HepG2 (cell line): ENCODE measurements around the gene MIEF2. TPM values are rescaled to one million over a fixed set of nuclear protein-coding genes. Genes with fewer than 3 reads are reported as not detected.

Source experiments
- ATF2 ChIP-seq: sonication (generic); formaldehyde crosslinking; IDR thresholded peaks from 2 replicates; pipeline ENCODE4 v1.4.0; 2020; ENCODE audit warnings: missing genetic modification reagents
- CCAR2 ChIP-seq: fragments of 200-400 bp; formaldehyde crosslinking; optimal IDR thresholded peaks from 2 replicates; pipeline ENCODE3; 2018; ENCODE audit warnings: low read depth, mild to moderate bottlenecking, low read length, moderate library complexity
- DMAP1 ChIP-seq: IDR thresholded peaks from 2 replicates; pipeline ENCODE4 v1.6.1; 2016
- IKZF4 ChIP-seq: sonication (generic); formaldehyde crosslinking; IDR thresholded peaks from 2 replicates; pipeline ENCODE4 v1.5.1; 2020; ENCODE audit warnings: borderline replicate concordance, mild to moderate bottlenecking, low read depth, missing genetic modification reagents; ENCODE audit errors: not compliant biosample characterization
- KDM3A ChIP-seq: IDR thresholded peaks from 2 replicates; pipeline ENCODE4 v1.6.1; 2018; ENCODE audit warnings: low read depth, missing compliant biosample characterization
- PRPF4 ChIP-seq: fragments of 200-400 bp; formaldehyde crosslinking; IDR thresholded peaks from 2 replicates; pipeline ENCODE4 v1.6.1; 2016; ENCODE audit warnings: low read length, low read depth; ENCODE audit not compliant: poor library complexity, severe bottlenecking
- SMYD3 ChIP-seq: sonication (generic); formaldehyde crosslinking; IDR thresholded peaks from 2 replicates; pipeline ENCODE4 v1.8.1; 2023; ENCODE audit warnings: mild to moderate bottlenecking, missing genetic modification reagents
- THRA ChIP-seq: sonication (generic); formaldehyde crosslinking; IDR thresholded peaks from 2 replicates; pipeline ENCODE4 v1.4.0; 2020; ENCODE audit warnings: missing genetic modification reagents, borderline replicate concordance
- U2AF2 ChIP-seq: fragments of 200-400 bp; formaldehyde crosslinking; IDR thresholded peaks from 2 replicates; pipeline ENCODE4 v1.6.1; 2017; ENCODE audit warnings: low read depth, mild to moderate bottlenecking, low read length
- ZIK1 ChIP-seq: sonication (generic); formaldehyde crosslinking; IDR thresholded peaks from 2 replicates; pipeline ENCODE4 v1.5.0; 2020; ENCODE audit warnings: mild to moderate bottlenecking, low read depth, missing genetic modification reagents, borderline replicate concordance
- ZNF17 ChIP-seq: sonication (generic); formaldehyde crosslinking; IDR thresholded peaks from 2 replicates; pipeline ENCODE4 v1.5.0; 2020; ENCODE audit warnings: mild to moderate bottlenecking, missing genetic modification reagents
- ZNF24 ChIP-seq: fragments of 450-650 bp; IDR thresholded peaks from 2 replicates; pipeline ENCODE4 v1.6.1; 2017; ENCODE audit warnings: antibody characterized with exemption, mild to moderate bottlenecking
- ZNF260 ChIP-seq: sonication (generic); formaldehyde crosslinking; IDR thresholded peaks from 2 replicates; pipeline ENCODE4 v1.4.0; 2020; ENCODE audit warnings: missing genetic modification reagents, low read depth, mild to moderate bottlenecking, borderline replicate concordance
- ZNF276 ChIP-seq: sonication (generic); formaldehyde crosslinking; IDR thresholded peaks from 2 replicates; pipeline ENCODE4 v1.4.0; 2020; ENCODE audit warnings: mild to moderate bottlenecking, low read depth, missing genetic modification reagents
- ZNF33A ChIP-seq: sonication (generic); formaldehyde crosslinking; IDR thresholded peaks from 2 replicates; pipeline ENCODE4 v1.5.1; 2020; ENCODE audit warnings: missing genetic modification reagents, mild to moderate bottlenecking, moderate library complexity, borderline replicate concordance
- ZNF510 ChIP-seq: sonication (generic); formaldehyde crosslinking; IDR thresholded peaks from 2 replicates; pipeline ENCODE4 v1.4.0; 2020; ENCODE audit warnings: low read depth, mild to moderate bottlenecking, missing genetic modification reagents
- ZNF556 ChIP-seq: sonication (generic); formaldehyde crosslinking; IDR thresholded peaks from 2 replicates; pipeline ENCODE4 v1.4.0; 2020; ENCODE audit warnings: mild to moderate bottlenecking, missing genetic modification reagents, borderline replicate concordance
- ZNF564 ChIP-seq: sonication (generic); formaldehyde crosslinking; IDR thresholded peaks from 2 replicates; pipeline ENCODE4 v1.8.1; 2023; ENCODE audit warnings: mild to moderate bottlenecking, missing genetic modification reagents
- ZNF605 ChIP-seq: sonication (generic); formaldehyde crosslinking; IDR thresholded peaks from 2 replicates; pipeline ENCODE4 v1.8.0; 2022; ENCODE audit warnings: mild to moderate bottlenecking, missing genetic modification reagents
- ZNF768 ChIP-seq: sonication (generic); formaldehyde crosslinking; IDR thresholded peaks from 2 replicates; pipeline ENCODE4 v1.4.0; 2020; ENCODE audit warnings: missing genetic modification reagents
- polyA plus RNA-seq, 8 experiments: library from polyadenylated mRNA; depleted of rRNA in 3 of 8; stranded (reverse) in 7 of 8; unstranded in 1 of 8; fragments of >200 nt; fragmentation: Illumina TruSeq in 4 of 8; extraction: Trizol in 4 of 8; gene quantifications; 2 replicates each; pipeline versions ENCODE4 v1.2.1 to v1.2.3, GENCODE V29; 2011 to 2016; ENCODE audit warnings: low read depth in 4 of 8, missing spikeins in 1 of 8, mixed read lengths in 1 of 8; ENCODE audit not compliant: insufficient read depth in 1 of 8
- total RNA-seq, 5 experiments: library from RNA; depleted of rRNA; stranded (reverse); fragments of >200 nt; fragmentation: Illumina TruSeq; extraction: Trizol; gene quantifications; 2 replicates each; pipeline ENCODE4 v1.2.3, GENCODE V29; 2016; ENCODE audit warnings: low read depth in 1 of 5
- TF ChIP-seq, protein P1 (sequence below): IDR thresholded peaks from 2 replicates; pipeline ENCODE4 v1.6.1; 2016; ENCODE audit warnings: low read depth
- TF ChIP-seq, protein P2 (sequence below): sonication (generic); formaldehyde crosslinking; IDR thresholded peaks from 2 replicates; pipeline ENCODE4 v1.4.0; 2020; ENCODE audit warnings: missing genetic modification reagents

Gene MIEF2
- total and polyA plus RNA-seq, 2 of the 13 experiments (the other 11 are each of a cell fraction or from before 2014, with no cell fraction given), result 6.0 to 8.0 TPM

DNA sequence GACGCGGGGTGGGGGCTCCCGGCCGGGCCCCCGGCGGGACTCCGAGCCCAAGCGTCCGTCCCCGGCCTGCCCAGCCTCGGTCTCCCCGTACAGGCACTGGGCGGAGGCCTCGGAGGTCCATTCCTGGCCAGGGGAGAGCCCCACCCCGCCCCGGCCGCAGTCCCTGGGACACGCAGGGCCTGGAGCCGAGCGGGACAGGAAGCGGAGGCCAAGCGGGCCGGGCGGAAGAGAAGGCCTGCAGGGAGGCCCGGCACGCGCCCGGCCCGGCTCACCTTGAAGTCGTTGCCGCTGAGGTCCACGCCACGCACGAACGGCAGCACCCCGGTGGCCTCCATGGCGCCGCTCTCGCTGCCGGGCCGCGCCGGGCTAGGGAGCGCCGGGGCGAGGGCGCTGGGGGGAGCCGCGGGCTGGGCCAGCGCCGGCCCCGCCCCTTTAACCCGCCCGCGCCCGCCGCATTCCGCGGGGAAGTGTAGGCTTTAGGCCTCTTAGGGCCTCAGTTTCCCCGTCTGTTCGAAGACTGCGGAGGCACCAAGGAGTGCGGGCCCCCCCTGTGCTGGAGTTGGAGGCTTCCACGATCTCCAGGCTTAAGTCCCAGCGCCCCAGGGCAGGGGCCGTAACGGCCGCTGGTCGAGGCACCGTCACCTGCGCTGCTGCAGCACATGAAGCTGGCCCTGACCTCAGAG lies 2.0 kb upstream of the MIEF2 start, which contains the start of gene FLII (continued):
- no peak for TF ChIP-seq ZNF556 (CRISPR knock-in tag)
- TF ChIP-seq, protein P1, sequence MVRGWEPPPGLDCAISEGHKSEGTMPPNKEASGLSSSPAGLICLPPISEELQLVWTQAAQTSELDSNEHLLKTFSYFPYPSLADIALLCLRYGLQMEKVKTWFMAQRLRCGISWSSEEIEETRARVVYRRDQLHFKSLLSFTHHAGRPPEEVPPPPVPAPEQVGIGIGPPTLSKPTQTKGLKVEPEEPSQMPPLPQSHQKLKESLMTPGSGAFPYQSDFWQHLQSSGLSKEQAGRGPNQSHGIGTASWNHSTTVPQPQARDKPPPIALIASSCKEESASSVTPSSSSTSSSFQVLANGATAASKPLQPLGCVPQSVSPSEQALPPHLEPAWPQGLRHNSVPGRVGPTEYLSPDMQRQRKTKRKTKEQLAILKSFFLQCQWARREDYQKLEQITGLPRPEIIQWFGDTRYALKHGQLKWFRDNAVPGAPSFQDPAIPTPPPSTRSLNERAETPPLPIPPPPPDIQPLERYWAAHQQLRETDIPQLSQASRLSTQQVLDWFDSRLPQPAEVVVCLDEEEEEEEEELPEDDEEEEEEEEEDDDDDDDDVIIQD (CRISPR knock-in tag), result no peak
- TF ChIP-seq ZNF260, result no peak
- no peak; the same call in 1 of the 2 replicates for TF ChIP-seq SMYD3 (CRISPR knock-in tag)
- TF ChIP-seq CCAR2, result no peak
- TF ChIP-seq ATF2 (CRISPR knock-in tag), result no peak
- no peak for TF ChIP-seq IKZF4 (CRISPR knock-in tag)
- TF ChIP-seq DMAP1 (CRISPR knock-in tag), result peak; percentile 53; the same call in 1 of the 2 replicates
- 0 out of 2 replicates have a peak, but pooled peaks have one; percentile 26 for TF ChIP-seq ZNF768
- TF ChIP-seq THRA, result no peak
- TF ChIP-seq ZNF33A (CRISPR knock-in tag), result no peak
- TF ChIP-seq ZNF276 (CRISPR knock-in tag), result 0 out of 2 replicates have a peak, but pooled peaks have one; percentile 55
- no peak for TF ChIP-seq ZNF24
- peak; percentile 22; the same call in 1 of the 2 replicates for TF ChIP-seq ZNF564
- no peak for TF ChIP-seq ZNF17 (CRISPR knock-in tag)
- TF ChIP-seq ZNF605 (CRISPR knock-in tag), result no peak
- no peak for TF ChIP-seq ZNF510 (CRISPR knock-in tag)
- TF ChIP-seq KDM3A (CRISPR knock-in tag), result no peak
- TF ChIP-seq, protein P2, sequence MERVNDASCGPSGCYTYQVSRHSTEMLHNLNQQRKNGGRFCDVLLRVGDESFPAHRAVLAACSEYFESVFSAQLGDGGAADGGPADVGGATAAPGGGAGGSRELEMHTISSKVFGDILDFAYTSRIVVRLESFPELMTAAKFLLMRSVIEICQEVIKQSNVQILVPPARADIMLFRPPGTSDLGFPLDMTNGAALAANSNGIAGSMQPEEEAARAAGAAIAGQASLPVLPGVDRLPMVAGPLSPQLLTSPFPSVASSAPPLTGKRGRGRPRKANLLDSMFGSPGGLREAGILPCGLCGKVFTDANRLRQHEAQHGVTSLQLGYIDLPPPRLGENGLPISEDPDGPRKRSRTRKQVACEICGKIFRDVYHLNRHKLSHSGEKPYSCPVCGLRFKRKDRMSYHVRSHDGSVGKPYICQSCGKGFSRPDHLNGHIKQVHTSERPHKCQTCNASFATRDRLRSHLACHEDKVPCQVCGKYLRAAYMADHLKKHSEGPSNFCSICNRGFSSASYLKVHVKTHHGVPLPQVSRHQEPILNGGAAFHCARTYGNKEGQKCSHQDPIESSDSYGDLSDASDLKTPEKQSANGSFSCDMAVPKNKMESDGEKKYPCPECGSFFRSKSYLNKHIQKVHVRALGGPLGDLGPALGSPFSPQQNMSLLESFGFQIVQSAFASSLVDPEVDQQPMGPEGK (CRISPR knock-in tag), result peak; percentile 79
- no peak for TF ChIP-seq ZIK1 (CRISPR knock-in tag)
- TF ChIP-seq PRPF4, result no peak
- TF ChIP-seq U2AF2, result no peak
